ENCODE measurements around the gene CTSL.
"Not testable (repeated sequence)": the region's sequence is repeated elsewhere in the genome, so short reads cannot be mapped to it uniquely, and the experiment has no call there.

CTSL gene

DNA sequence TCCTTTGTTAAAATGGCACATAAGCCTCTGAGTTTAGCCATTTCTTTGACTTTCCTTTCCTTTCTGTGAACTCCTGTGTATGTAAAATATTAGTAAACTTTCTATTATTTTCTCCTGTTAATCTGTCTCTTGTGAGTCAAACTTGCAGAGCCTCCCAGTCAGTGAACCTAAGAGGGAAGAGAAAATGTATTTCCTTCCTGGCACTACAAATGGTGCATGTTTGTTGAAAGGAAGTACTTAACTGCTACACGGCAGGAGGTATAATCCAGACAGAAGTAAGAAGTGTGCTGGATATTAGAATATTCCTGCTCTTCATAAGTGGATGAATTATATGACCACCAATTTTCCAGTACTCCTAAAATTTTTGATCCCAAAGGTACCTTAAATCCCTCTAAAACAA is 23.0 kb downstream of the CTSL start:
- no peak overlapping the region for H3K4me3 ChIP-seq (ENCODE audit: low read length)
- DNase-seq (ENCODE audit: low read depth, low spot score): no peak

DNA sequence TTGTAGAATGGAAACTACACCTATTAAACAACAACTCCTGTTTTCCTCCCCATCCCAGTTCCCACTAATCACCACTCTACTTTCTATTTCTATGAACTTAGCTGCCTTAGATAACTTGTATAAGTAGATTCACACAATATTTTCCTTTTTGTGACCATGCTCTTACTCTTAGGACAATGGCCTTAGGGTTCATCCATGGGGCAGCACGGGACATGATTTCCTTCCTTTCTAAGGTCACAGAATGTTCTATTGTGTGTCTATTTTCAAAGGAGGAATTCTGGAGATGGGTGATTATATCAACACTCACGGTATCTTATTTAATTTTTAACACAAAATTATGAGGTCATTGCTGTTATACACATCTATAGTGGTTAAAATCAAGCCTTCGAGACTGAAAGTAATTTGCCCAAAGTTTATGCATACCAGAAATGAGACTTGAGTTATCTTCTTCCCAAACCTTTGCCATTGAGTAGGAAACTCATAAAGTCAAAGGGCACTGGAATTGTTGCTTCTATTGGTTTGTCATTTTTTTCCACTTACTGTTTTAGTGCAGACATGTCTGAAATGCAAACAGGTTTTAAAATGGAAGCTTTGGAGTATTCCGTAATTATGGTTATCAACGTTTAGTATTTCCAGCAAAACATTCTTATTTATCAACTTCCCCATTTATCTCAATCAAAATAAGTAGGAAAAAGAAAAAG is 23.6 kb downstream of the CTSL start:
- no peak for DNase-seq (ENCODE audit: low read depth, low spot score)
- no peak overlapping the region for H3K4me3 ChIP-seq (ENCODE audit: low read length)

DNA sequence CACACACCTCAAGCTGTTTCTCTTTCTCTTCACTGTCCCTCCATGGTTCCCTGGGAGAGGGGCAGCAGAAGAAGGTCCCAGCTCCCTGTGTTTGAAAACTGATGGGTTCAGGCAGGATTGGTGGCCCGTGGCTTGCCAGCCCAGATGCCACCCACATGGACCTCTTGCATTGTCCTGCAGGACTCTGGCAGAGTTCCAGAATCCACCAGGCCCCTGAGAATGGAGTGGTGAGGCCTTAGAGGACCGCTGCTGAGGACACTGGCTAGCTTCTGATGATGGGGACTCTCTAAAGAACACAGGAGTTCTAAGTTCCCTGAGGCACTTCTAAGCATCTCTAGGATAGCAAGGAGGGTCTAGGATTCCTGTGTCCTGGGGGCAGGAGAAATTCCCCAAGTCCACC is 24.8 kb downstream of the CTSL start:
- H3K4me3 ChIP-seq (ENCODE audit: low read length): no peak overlapping the region
- no peak for DNase-seq (ENCODE audit: low read depth, low spot score)

DNA sequence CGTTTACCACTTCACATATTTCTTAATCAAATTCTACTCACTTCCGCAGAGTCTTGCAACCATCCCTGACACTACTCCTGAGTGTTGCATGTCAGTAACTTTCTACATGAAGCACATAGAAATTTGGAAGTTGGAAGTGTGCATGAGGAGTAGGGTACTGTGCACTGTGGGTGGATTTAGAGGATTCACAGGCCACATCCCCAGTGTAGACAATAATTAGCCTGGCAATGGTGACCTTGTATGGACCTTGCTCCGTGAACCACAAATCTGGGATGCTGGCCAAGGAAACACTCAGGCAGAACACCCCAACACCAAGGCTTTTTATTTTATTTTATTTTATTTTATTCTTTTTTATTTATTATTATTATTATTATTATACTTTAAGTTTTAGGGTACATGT is 25.5 kb downstream of the CTSL start:
- no peak for DNase-seq (ENCODE audit: low read depth, low spot score)
- H3K4me3 ChIP-seq (ENCODE audit: low read length): no peak overlapping the region

DNA sequence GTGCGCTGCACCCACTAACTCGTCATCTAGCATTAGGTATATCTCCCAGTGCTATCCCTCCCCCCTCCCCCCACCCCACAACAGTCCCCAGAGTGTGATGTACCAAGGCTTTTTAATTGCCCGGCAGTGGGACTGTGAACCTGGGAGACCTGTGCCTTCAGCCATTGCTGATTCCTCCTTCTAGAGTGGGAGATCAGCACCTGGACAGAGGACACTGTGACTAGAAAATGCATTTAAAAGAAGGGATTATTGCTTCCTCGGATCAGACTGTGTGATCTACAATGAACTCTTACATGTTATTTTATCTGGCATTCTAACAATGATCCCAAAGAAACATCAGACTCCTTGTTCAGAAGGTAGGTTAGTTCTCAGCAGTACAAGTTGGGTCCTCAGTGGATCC is 25.9 kb downstream of the CTSL start:
- no peak for DNase-seq (ENCODE audit: low read depth, low spot score)
- H3K4me3 ChIP-seq (ENCODE audit: low read length): no peak overlapping the region

DNA sequence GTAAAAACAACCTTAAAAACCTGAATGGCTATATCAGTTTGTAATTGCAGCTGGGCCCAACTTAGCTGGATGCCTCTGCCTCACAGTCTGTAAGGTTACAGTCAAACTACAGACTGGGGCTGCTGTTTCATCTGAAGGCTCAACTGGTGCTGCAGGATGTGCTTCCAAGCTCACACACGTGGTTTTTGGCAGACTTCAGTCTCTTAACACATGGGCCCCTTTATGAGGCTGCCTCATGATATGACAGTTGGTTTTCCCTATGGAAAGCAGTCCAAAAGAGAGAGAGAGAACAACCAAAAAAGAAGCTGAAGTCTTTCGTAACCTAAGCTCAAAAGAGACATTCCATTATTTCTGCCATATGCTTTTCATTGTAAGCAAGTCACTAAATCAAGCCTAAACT is 27.4 kb downstream of the CTSL start:
- no peak overlapping the region for H3K4me3 ChIP-seq (ENCODE audit: low read length)
- no peak for DNase-seq (ENCODE audit: low read depth, low spot score)

DNA sequence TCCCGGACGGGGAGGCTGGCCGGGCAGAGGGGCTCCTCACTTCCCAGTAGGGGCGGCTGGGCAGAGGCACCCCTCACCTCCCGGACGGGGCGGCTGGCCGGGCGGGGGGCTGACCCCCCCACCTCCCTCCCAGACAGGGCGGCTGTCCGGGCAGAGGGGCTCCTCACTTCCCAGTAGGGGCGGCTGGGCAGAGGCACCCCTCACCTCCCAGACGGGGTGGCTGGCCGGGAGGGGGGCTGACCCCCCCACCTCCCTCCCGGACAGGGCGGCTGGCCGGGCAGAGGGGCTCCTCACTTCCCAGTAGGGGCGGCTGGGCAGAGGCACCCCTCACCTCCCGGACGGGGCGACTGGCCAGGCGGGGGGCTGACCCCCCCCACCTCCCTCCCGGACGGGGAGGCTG is 32.4 kb downstream of the CTSL start:
- DNase-seq (ENCODE audit: low read depth, low spot score); H3K4me3 ChIP-seq (ENCODE audit: low read length): not testable (repeated sequence)

DNA sequence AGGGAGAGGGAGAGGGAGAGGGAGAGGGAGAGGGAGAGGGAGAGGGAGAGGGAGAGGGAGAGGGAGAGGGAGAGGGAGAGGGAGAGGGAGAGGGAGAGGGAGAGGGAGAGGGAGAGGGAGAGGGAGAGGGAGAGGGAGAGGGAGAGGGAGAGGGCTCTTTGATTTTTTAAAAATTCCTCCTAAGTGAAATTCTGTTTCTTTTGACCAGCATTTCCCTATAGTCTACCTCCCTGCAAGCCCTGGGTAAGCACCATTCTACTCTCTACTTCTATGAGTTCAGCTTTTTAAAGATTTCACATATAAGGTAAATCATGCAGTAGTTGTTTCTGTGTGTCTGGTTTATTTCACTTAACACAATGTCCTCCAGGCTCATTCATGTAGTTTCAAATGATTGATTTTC is 34.1 kb downstream of the CTSL start:
- not testable (repeated sequence) for DNase-seq (ENCODE audit: low read depth, low spot score); H3K4me3 ChIP-seq (ENCODE audit: low read length)

DNA sequence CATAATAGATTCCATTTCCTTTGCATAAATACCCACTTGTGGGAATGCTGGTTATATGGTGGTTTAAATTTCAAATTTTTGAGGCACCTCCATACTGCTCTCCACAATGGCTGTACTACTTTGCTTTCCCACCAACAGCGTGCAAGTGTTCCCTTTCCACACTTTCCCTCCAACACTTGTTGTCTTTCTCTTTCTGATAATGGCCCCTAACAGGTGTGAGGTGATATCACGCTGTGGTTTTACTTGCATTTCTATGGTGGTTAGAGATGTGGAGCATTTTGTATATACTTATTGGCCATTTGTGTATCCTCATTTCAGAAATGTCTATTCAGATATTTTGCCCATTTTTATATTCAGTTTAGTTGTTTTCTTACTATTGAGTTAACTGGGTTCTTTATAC is 34.6 kb downstream of the CTSL start:
- peak; percentile 1 for DNase-seq (ENCODE audit: low read depth, low spot score)

DNA sequence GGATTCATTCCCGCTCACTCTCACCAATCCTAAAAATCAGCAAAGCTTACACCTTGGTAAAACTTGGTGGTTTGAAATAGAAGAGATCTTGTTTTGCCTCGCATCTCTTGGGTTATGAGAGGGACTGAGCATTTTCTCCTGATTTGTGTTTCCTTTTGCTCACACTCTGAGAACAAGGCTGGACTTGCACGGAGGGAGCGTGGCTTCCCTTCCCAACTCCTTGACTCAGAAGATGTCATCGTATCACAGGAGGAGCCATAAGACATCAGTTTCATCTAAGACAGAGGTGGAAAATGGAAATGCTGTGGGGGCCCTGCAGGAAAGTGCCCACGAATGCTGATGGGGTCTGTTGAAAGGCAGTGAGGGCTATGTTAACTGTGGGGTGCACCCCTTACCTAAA is 37.4 kb downstream of the CTSL start:
- no peak for DNase-seq (ENCODE audit: low read depth, low spot score)
- no peak overlapping the region for H3K4me3 ChIP-seq (ENCODE audit: low read length)

More for the DNA sequence above, 34.6 kb downstream of the CTSL start:
- no peak overlapping the region for H3K4me3 ChIP-seq (ENCODE audit: low read length)

DNA sequence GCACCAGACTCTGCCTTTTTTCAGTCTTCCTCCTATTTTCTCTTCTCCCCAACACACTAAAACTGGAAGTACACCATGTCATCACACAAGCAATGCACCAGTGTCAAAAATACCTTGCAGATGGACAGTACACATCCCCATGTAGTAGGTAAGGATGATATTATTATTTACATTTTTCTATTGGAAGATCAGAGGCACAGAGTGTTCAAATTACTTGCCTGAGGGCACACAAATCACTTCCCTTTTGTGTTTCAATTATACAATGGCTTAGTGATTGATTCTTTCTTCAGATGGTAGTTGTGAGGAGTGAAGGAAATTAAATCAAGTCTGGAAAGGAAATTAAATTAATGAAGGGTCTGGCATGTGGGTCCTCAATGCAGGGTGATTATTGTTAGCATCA is 39.6 kb downstream of the CTSL start:
- no peak for DNase-seq (ENCODE audit: low read depth, low spot score)
- no peak overlapping the region for H3K4me3 ChIP-seq (ENCODE audit: low read length)

DNA sequence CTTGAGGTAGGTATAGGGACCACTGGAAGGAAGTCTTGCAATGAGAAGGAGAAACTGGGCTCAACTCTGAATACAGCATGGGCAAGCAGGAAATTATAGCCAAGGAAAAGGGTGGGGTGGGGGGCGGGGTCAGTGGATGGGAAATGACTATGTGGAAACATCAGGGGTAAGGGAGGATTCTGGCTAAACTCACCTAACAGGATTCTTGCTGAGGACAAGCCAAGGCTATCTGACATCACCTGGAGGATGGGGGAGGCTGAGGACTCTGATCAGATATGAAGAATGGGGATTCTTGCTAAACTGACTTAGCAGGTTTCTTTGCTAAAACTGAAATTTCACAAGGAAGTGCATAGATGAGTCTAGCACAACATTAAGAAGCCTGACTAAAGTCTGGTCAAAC is 40.8 kb downstream of the CTSL start:
- no peak overlapping the region for H3K4me3 ChIP-seq (ENCODE audit: low read length)
- DNase-seq (ENCODE audit: low read depth, low spot score): no peak

DNA sequence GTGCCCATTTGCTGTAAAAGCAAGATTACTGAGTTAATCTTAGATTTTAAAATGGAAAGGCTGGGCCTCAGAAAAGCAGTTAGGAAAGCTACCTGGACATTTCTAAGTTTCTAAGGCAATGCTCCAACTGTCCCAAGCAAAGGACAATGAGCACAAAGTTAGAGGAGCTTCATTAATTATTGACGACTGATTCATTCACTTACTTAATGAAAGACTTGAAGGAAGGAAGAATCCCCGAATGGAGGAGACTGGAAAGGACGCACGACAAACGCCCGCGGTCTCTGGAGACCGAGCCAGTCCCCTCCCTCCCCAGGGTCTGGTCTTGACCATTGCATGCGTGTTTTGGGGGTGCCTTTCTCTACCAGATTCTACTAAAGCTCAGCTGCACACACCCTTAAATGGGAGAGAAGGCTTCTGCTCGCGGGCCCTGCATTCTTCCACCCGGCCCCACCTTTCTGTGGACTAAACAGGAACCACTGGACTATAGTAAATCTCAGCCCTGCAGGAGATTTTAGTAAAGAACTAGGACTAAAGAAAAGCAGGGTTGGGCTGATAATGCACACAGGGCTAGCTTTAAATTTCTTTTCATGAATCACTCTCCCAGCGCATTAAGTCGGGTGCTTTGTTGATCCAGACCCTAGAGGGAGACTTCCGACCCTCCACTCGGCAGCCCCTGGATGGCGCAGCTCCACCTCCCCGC is 44.8 kb downstream of the CTSL start:
- no peak for DNase-seq (ENCODE audit: low read depth, low spot score)

DNA sequence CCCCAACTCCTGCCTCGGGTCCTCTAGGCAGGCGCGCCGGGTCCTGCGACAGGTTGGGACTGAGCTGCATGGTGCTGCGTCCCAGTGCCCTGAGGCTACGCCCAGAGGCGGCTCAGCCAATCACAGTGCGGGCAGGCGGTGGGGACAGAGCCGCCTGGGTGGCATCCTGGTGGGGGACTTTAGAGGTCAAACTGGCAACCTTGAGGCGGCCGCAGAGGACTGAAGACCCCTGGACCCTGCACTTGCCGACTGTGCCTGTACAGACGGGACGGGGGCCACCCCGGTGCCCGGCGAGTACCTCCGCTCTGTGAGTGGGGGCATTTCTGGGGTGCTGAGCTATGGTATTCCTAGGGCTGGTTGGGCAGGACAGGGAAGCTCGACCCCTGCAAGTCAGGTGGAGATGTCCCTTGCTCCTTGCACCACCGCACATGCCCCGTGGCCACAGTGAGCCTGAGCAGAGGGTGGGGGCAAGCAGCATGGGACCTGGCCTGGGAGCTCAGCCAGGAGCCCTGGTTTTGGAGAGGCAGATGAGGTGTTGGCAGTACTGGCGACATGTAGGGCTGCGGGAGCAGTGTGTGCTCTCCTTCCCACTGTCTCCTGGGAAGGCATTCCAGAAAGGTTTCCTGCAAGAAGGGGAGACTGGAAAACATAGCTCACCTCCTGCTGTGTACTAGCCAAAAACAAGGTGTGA is 45.5 kb downstream of the CTSL start:
- no peak for DNase-seq (ENCODE audit: low read depth, low spot score)

More for the DNA sequence above, 44.8 kb downstream of the CTSL start:
- no peak overlapping the region for H3K4me3 ChIP-seq (ENCODE audit: low read length)

DNA sequence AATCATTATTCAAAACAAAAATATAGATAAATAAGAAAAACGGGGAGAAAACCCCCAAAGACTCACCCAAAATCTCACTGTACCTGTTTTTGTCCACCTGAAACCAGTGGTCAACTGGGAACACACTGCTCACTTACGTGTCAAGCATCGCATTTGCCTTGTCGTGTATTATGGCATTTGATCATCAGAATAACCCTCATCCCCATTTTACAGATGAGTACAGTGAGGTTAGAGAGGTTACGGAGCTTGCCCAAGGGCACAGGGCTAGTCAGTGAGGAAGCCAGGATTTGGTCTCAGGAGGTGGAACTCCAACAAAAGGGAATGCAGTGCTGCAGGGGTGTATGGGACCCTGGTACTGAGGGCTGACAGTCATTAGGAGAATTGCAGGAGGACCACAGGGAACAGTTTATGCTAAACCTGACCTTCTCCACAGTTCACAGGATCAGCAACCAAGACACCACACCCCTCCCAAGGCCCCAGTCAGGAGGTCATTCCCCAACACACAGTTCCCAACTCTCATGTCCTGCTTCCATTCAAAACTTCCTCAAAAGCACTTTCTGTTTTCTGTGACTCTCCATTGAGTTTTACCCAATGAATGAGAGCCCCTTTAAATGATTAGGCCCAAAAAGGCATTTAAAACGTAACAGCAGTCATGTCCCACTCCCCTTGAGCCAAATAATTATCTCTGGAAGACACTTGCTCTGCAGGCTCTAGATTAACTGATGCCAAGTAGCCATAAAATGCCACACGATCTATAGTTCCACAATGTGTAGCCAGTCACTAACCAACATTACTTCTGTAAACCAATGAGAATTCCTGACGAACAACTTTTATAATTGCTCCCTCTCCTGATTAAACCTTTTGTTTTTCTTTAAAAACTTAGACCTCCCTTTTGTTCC is 50.8 kb downstream of the CTSL start:
- DNase-seq (ENCODE audit: low read depth, low spot score): no peak

More for the DNA sequence above, 45.5 kb downstream of the CTSL start:
- H3K4me3 ChIP-seq (ENCODE audit: low read length): no peak overlapping the region

DNA sequence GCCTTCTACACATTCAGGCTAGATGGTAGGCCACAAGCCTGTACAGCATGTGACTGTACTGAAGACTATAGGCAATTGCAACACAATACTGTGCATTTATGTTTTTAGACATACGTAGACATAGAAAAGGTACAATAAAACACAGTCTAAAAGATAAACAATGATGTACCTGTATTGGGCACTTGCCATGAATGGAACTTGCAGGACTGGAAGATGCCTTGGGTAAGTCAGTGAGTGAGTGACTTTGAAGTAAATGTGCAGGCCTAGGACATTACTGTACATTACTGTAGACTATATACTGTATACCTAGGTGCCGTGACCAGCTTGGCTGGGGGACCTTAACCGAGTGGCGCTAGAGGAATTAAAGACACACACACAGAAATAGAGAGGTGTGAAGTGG is 53.1 kb downstream of the CTSL start:
- no peak overlapping the region for H3K4me3 ChIP-seq (ENCODE audit: low read length)
- no peak for DNase-seq (ENCODE audit: low read depth, low spot score)

More for the DNA sequence above, 50.8 kb downstream of the CTSL start:
- no peak overlapping the region for H3K4me3 ChIP-seq (ENCODE audit: low read length)

Measured in Jurkat, Clone E6-1 (cell line).